Effector memory CD8-positive, alpha-beta T cell (primary cell): ENCODE data around the gene ZBTB38.

Experiments used
- ATAC-seq: fragments of 150-1000 bp; cut with Tn5 transposase; replicated peaks from 2 replicates; pipeline ENCODE4 v1.10.0; 2021; ENCODE audit warnings: mild to moderate bottlenecking, moderate library complexity
- DNase-seq, 3 experiments: peaks; one replicate each; pipeline ENCODE4 v3.0.0; 2021
- H3K27ac Mint-ChIP-seq, 2 donors: one replicate each; pipeline ENCODE4 v1.8.0; 2022; ENCODE audit warnings: mild to moderate bottlenecking in 2 of 2, mixed read lengths in 2 of 2, moderate library complexity in 2 of 2
- H3K27me3 Mint-ChIP-seq, 2 donors: one replicate each; pipeline ENCODE4 v1.8.0; 2022; ENCODE audit warnings: mixed read lengths in 2 of 2
- H3K36me3 Mint-ChIP-seq: one replicate; pipeline ENCODE4 v1.8.0; 2022; ENCODE audit warnings: mild to moderate bottlenecking, moderate library complexity, mixed read lengths; ENCODE audit not compliant: insufficient read depth
- H3K4me1 Mint-ChIP-seq, 2 donors: one replicate each; pipeline ENCODE4 v1.8.0; 2022; ENCODE audit warnings: low read depth in 2 of 2, mixed read lengths in 2 of 2
- H3K4me3 Mint-ChIP-seq, 2 donors: one replicate each; pipeline ENCODE4 v1.8.0; 2022; ENCODE audit warnings: mild to moderate bottlenecking in 2 of 2, mixed read lengths in 2 of 2, moderate library complexity in 2 of 2
- H3K9me3 Mint-ChIP-seq, 2 donors: one replicate each; pipeline ENCODE4 v1.8.0; 2022; ENCODE audit warnings: mixed read lengths in 2 of 2

ZBTB38 gene

DNA sequence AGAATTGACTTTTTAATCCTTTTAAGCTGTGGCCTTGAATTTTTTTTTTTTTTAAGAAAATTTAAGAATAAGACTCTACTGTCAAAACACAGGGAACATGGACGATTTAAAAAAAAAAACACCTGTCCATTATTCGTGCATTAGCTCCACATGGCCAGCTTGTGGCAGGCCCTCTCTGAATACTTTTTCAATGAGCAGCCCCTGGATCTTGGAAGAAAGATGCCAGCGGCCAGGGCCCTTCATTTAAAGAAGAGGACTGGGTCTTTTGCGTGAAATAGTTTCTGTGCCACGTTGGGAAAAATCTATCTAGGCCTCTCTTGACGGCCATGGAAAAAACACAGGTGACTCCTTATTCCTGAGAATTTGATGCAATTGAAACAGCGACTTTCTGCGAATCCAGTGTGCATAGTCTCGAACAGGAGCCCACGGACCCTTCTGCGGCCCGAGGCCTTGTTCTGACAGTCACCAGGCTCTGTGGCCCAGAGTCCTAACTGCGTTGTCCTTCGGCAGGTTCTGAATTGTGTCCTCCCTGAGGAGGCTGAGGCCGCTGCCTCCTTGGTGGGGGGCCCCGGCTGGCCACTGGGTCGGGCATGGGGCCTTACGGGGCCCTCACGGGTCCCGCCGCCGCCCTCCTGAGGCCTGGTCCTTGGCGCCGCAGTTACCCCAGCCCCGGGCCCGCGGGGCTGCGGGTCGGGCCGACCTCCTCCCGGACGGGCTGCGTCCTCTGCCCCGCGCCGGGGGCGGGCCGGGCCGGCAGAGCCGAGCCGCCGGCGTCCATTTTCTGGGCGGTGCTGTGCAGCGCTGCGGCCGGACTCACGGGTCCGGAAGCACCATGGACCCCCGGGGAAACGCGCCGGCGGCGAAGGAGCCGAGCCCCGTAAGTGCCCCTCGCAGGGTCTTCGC is 33.5 kb downstream of the ZBTB38 start:
- H3K36me3 Mint-ChIP-seq: peaks cover 32% of the 10 kb centered on the region
- peak in 2 of 3 experiments; percentile 32 to 44 for DNase-seq
- peak; percentile 72 for ATAC-seq
- peak overlapping the region; percentile 62 to 83 for H3K27ac Mint-ChIP-seq
- peaks cover 25 to 53% of the 10 kb centered on the region in 2 donors for H3K4me1 Mint-ChIP-seq
- H3K4me3 Mint-ChIP-seq: peak overlapping the region; percentile 69 to 96
- H3K9me3 Mint-ChIP-seq: no peaks in the 10 kb centered on the region
- H3K27me3 Mint-ChIP-seq: no peaks in the 10 kb centered on the region

DNA sequence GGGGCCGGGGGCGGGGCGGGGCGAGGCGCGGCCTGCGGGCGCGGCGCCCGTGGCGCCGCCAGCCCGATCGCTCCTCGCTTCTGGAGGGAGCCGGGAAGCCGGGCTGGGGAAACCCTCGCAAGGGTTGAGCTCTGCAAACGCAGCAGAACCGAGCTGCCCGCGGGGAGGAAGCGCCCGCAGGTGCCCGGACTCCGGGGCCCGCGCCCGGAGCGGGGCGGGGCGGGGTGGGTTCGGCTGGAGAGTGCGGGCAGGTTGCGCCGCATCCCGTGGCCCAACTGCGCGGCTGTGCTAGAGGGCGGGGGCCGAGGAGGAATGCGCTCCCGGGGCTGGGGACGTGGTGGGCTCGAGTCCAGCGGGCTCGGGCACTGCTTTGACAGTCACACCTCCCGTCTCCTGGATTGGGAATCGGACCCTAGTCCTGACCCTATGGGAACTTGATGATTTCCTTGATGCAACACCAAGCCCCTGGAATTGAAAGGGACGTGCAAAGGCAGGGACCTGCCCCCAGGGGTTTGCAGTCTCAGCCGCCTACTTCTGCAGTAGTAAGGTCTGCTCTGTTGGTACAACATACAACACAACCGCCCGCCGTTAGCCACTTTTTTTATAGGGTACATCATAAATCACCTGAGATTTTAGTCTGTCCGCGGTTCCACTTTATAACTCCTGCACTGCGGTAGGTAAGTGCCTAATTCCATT is 34.3 kb downstream of the ZBTB38 start:
- H3K9me3 Mint-ChIP-seq: no peaks in the 10 kb centered on the region
- no peaks in the 10 kb centered on the region for H3K27me3 Mint-ChIP-seq
- DNase-seq (peak; percentile 34 to 50 (median 35)), ATAC-seq (peak; percentile 59)
- peak overlapping the region; percentile 89 to 94 for H3K27ac Mint-ChIP-seq
- H3K4me1 Mint-ChIP-seq: peaks cover 27 to 59% of the 10 kb centered on the region in 2 donors
- peak overlapping the region; percentile 77 to 96 for H3K4me3 Mint-ChIP-seq
- H3K36me3 Mint-ChIP-seq: peaks cover 37% of the 10 kb centered on the region

DNA sequence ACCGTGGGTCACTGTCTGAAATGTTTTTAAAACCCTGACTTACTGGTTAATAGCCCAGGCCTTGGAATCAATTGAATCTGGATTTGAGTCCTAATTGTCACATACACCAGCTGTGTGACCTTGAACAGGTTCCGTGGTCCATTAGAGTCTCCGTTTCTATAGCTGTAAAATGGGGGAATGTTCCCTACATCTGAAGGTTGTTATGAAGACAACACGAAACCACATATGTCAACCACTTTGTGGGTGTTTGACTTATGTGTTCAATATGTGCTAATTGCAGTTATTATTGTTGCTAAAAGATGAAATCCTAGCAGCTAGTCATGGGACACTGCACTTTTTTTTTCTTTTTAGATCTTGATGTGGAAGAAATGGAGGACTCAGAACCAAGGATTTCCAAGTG is 35.3 kb downstream of the ZBTB38 start:
- no peak for DNase-seq
- peak overlapping the region; percentile 77 to 96 for H3K4me3 Mint-ChIP-seq
- peak overlapping the region; percentile 89 to 94 for H3K27ac Mint-ChIP-seq
- peak; percentile 64 for ATAC-seq
- H3K36me3 Mint-ChIP-seq: peaks cover 42% of the 10 kb centered on the region
- no peaks in the 10 kb centered on the region for H3K9me3 Mint-ChIP-seq
- H3K4me1 Mint-ChIP-seq: peaks cover 33 to 67% of the 10 kb centered on the region in 2 donors
- H3K27me3 Mint-ChIP-seq: no peaks in the 10 kb centered on the region

DNA sequence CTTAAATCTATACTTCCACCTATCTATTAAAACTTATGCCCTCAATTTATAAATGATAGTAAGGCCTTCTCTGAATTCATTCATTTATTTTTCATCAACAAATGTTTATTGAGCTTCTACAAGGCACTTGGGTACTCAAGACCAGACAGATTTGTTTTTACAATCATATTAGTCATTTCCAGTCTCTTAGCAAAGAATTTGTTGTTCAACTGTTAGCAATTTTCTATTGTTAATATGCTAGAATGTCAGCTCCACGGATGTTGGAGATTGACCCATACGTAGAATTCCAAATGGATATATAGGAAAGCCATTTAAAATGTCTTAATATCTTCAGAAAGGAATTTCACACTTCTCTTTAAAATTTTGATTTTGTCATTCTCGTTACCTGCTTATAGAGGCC is 36.7 kb downstream of the ZBTB38 start:
- no peaks in the 10 kb centered on the region for H3K9me3 Mint-ChIP-seq

DNA sequence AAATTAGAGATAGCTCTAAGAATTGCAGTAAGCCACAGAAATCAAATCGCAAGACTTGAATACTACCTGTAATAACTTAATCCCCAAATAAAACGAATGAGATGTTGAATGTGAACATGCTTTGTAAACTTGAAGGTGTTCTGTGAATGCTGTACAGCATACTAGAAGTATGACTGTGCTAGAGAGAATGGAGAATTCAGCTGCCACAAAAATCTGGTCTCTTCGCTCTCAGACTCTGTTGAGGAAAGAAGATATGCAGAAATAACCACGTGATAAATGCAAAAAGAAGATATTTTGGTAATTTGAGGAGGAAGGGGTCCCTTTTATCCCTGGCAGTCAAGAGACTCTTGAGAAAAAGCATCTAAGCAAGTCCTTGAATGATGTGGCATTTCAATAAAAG is 37.3 kb downstream of the ZBTB38 start:
- H3K4me3 Mint-ChIP-seq: peak overlapping the region; percentile 26 to 96
- DNase-seq (no peak), ATAC-seq (no peak)
- H3K9me3 Mint-ChIP-seq: no peaks in the 10 kb centered on the region
- H3K27me3 Mint-ChIP-seq: no peaks in the 10 kb centered on the region
- peaks cover 44 to 67% of the 10 kb centered on the region in 2 donors for H3K4me1 Mint-ChIP-seq
- peak overlapping the region; percentile 36 to 52 for H3K27ac Mint-ChIP-seq
- peaks cover 44% of the 10 kb centered on the region for H3K36me3 Mint-ChIP-seq

More for the DNA sequence above, 36.7 kb downstream of the ZBTB38 start:
- ATAC-seq (no peak), DNase-seq (no peak)
- peak overlapping the region; percentile 89 to 94 for H3K27ac Mint-ChIP-seq
- peak overlapping the region; percentile 77 to 96 for H3K4me3 Mint-ChIP-seq
- peaks cover 44% of the 10 kb centered on the region for H3K36me3 Mint-ChIP-seq
- peaks cover 39 to 68% of the 10 kb centered on the region in 2 donors for H3K4me1 Mint-ChIP-seq
- no peaks in the 10 kb centered on the region for H3K27me3 Mint-ChIP-seq

DNA sequence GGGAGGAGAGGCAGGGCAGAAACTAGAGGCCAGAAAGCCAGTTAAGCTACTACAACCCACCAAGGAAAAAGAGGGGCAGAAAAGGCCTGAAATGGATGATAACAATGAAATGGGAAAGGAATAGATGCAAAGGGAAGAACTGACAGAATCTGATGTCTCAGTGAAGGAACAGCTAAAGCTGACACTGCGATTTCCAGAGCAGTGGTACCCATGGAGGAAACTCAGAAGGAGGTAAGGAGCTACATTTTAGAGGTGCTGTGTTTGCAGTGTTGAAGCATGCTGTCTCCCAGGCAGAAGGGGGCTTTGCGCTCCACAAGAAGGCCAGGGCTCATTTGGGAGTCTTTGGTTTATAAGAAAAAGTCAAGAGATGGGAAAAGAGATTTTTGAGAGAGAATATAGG is 38.0 kb downstream of the ZBTB38 start:
- H3K27ac Mint-ChIP-seq: peak overlapping the region; percentile 52 to 99
- H3K4me3 Mint-ChIP-seq: peak overlapping the region; percentile 26 to 96
- H3K27me3 Mint-ChIP-seq: no peaks in the 10 kb centered on the region
- DNase-seq (no peak), ATAC-seq (no peak)
- H3K36me3 Mint-ChIP-seq: peaks cover 47% of the 10 kb centered on the region
- H3K9me3 Mint-ChIP-seq: no peaks in the 10 kb centered on the region
- peaks cover 48 to 67% of the 10 kb centered on the region in 2 donors for H3K4me1 Mint-ChIP-seq

DNA sequence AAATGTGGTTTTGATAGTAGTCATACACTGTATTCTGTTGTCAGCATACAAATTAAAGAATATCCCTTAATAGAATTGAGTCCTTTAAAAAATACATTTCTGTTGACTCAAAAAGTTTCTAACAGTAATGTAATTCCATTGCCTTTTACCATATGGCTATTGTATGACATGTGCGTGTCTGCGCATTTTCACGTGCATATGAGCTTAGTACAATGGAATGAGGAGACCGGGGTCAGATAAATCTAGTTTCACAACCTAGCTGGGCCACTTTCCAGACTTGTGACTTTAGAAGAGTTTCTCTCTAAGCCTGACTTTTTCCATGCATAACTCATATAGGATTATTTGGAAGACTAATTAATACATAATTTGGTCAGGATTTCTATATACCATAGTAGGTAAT is 38.7 kb downstream of the ZBTB38 start:
- H3K27me3 Mint-ChIP-seq: no peaks in the 10 kb centered on the region
- H3K9me3 Mint-ChIP-seq: no peaks in the 10 kb centered on the region
- peaks cover 51 to 72% of the 10 kb centered on the region in 2 donors for H3K4me1 Mint-ChIP-seq
- peaks cover 49% of the 10 kb centered on the region for H3K36me3 Mint-ChIP-seq
- DNase-seq: no peak
- H3K27ac Mint-ChIP-seq: peak overlapping the region; percentile 52 to 99
- no peak for ATAC-seq
- peak overlapping the region in 1 of 2 donors; percentile 96 for H3K4me3 Mint-ChIP-seq

DNA sequence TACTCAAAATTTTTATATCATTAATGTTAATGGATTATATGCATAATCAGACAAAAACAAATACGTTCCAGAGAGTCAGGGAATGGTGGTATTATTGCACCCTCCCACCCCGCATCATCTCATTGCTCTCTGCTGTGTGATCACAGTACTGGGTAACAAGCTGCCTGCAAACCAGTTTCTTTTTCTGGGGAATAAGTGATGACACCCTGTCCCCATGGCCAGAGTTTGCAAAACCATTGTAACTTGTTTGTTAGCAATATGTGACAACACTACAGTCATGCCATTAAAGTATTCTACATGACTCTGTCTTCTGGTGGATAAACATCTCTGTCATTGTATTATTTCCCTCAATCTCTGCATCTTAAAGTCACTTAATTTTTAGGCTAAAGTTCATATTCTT is 39.5 kb downstream of the ZBTB38 start:
- Mint-ChIP-seq H3K4me1 (peaks cover 56 to 80% of the 10 kb centered on the region in 2 donors), H3K27ac (peak overlapping the region; percentile 77 to 99), H3K4me3 (peak overlapping the region; percentile 34 to 96), H3K9me3 (no peaks in the 10 kb centered on the region), H3K27me3 (no peaks in the 10 kb centered on the region), H3K36me3 (peaks cover 47% of the 10 kb centered on the region)
- DNase-seq: no peak
- ATAC-seq: no peak

DNA sequence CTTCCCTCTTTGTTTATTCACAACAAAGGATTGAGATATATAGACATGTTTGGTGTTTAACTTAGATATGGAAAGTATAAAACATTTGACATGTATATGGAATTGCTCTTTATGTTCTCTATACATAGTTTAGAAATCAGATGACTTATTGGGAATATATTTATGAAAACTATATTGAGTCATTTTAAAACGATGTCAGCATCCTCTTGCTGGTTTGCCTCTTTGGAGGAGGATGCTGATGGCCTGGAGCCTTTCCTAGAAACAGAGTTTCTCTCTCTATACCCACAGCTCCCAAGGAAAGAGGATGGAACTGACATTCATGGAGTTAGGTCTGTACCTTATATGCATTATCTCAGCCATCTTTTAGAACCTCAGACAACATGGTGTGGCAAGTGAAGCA is 40.3 kb downstream of the ZBTB38 start:
- Mint-ChIP-seq H3K4me3 (peak overlapping the region in 1 of 2 donors; percentile 96), H3K9me3 (no peaks in the 10 kb centered on the region), H3K36me3 (peaks cover 41% of the 10 kb centered on the region), H3K27me3 (no peaks in the 10 kb centered on the region), H3K4me1 (peaks cover 63 to 87% of the 10 kb centered on the region in 2 donors), H3K27ac (peak overlapping the region; percentile 77 to 99)
- no peak for ATAC-seq
- DNase-seq: no peak

DNA sequence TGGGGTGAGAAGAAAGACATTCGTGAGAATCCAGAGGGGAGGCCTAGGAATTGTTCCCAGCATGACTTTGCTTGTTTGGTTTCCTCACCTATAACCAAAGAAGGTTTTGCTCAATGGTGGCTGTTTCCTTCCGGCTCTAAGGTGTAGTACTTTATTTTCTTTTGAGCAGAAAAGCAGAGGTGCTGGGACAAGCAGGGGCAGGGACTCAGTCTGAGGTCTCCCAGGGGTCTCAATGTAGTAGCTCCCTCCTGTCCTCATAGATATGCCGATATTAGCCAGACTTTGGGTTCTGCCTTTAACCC is 41.6 kb downstream of the ZBTB38 start:
- H3K4me1 Mint-ChIP-seq: peaks cover 66 to 88% of the 10 kb centered on the region in 2 donors
- H3K4me3 Mint-ChIP-seq: peak overlapping the region; percentile 67 to 81
- H3K36me3 Mint-ChIP-seq: peaks cover 36% of the 10 kb centered on the region
- H3K27ac Mint-ChIP-seq: peak overlapping the region; percentile 94 to 99
- H3K9me3 Mint-ChIP-seq: no peaks in the 10 kb centered on the region
- no peaks in the 10 kb centered on the region for H3K27me3 Mint-ChIP-seq
- DNase-seq (no peak), ATAC-seq (no peak)

DNA sequence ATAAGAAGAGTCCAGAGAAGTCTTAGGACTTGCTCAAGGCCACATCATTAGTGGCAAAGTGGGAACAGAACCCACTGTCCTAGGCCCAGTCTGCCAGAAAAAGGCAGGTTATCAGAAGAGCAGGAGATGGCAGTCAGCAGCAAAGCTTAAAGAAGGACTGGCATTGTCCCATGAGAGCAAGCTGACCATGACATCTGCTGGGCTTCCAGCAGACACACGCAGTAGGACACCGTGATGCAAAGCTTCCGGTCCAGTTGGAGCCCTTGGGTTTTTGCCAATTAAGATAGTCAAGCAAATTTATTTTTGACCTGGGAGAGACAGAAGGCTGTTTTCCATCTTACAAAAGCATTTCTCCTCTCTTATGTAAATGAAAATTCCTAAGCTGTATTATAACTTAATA is 42.1 kb downstream of the ZBTB38 start:
- no peak for DNase-seq
- peaks cover 71 to 89% of the 10 kb centered on the region in 2 donors for H3K4me1 Mint-ChIP-seq
- peak overlapping the region; percentile 67 to 81 for H3K4me3 Mint-ChIP-seq
- H3K27ac Mint-ChIP-seq: peak overlapping the region; percentile 94 to 99
- ATAC-seq: no peak
- H3K9me3 Mint-ChIP-seq: no peaks in the 10 kb centered on the region
- H3K27me3 Mint-ChIP-seq: no peaks in the 10 kb centered on the region
- peaks cover 31% of the 10 kb centered on the region for H3K36me3 Mint-ChIP-seq

DNA sequence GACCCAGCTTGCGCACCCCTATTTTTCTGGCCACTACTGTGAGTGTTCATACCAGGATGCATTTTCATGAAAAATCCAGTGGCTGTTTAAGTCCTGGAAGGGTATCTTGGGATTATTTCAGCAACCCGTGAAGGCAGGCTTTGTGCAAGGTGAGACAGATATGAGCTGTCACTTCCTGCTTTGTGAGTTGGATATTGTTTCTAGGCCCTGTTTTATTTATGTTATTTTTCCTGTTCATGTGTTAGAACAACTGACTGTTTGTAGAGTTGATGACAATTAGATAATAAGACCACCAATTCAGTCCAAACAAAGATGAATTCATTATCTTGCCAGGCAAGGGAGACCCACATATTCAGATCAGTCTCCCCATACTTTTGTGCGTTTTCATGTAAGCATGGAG is 42.5 kb downstream of the ZBTB38 start:
- ATAC-seq (peak; percentile 23), DNase-seq (no peak)
- Mint-ChIP-seq H3K9me3 (no peaks in the 10 kb centered on the region), H3K4me1 (peaks cover 67 to 85% of the 10 kb centered on the region in 2 donors), H3K27me3 (no peaks in the 10 kb centered on the region), H3K27ac (peak overlapping the region; percentile 94 to 99), H3K4me3 (peak overlapping the region; percentile 67 to 81), H3K36me3 (peaks cover 30% of the 10 kb centered on the region)

DNA sequence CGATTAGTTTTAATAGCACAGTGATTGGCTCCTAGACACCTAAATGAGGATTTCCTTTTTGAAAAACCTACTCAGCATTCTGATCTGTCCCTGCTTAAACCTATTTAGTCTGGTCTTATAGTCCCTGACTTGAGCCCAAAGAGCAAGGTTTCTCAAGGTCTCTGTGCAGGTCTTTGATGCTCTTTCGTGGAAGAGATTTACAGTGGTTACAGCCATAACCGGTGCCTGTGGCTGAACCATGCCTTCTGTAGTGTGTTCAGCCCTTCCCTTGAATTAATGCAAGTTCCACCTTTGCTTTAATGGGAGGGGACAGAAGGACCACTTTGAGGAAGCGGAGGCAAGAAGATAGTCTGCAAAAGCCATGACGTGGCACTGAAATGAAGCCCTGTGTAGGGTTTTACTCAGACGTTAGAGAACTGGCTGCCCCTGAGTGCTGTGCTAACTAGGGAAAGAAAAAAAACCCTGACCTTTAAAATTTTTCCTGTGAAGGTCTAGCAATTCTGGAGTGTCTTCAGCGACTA is 43.0 kb downstream of the ZBTB38 start:
- peaks cover 65 to 82% of the 10 kb centered on the region in 2 donors for H3K4me1 Mint-ChIP-seq
- ATAC-seq: peak; percentile 31

More for the DNA sequence above, 43.0 kb downstream of the ZBTB38 start:
- Mint-ChIP-seq H3K9me3 (no peaks in the 10 kb centered on the region), H3K27ac (peak overlapping the region; percentile 94 to 99), H3K4me3 (peak overlapping the region; percentile 67 to 81), H3K27me3 (no peaks in the 10 kb centered on the region), H3K36me3 (peaks cover 35% of the 10 kb centered on the region)
- peak in 1 of 3 experiments; percentile 18 for DNase-seq
